MV-4-11 (cell line): ENCODE measurements around the gene DOLPP1.

ENCODE experiments used
- DNase-seq: peaks from one replicate; lab custom pipeline; 2025; lab: John Stamatoyannopoulos, UW

Gene DOLPP1

GRCh38 chr9:129064499-129064908 lies 16.4 kb upstream of the DOLPP1 start:
- DNase-seq = peak; percentile 67

GRCh38 chr9:129068110-129068509 lies 12.8 kb upstream of the DOLPP1 start:
- DNase-seq = no peak

GRCh38 chr9:129068990-129069861 lies 11.7 kb upstream of the DOLPP1 start:
- DNase-seq = peak; percentile 95

GRCh38 chr9:129069862-129070641 lies 10.9 kb upstream of the DOLPP1 start:
- DNase-seq = no peak

GRCh38 chr9:129070696-129071525 lies 10.0 kb upstream of the DOLPP1 start:
- no peak for DNase-seq

- DNase-seq = no peak
Observed at GRCh38 chr9:129071526-129072126, 9.3 kb upstream of the DOLPP1 start.

- no peak for DNase-seq
Observed at GRCh38 chr9:129072171-129072570, 8.7 kb upstream of the DOLPP1 start.

GRCh38 chr9:129073404-129073803 lies 7.5 kb upstream of the DOLPP1 start:
- no peak for DNase-seq

GRCh38 chr9:129074106-129074505 lies 6.8 kb upstream of the DOLPP1 start:
- no peak for DNase-seq

GRCh38 chr9:129075996-129076639 lies 4.8 kb upstream of the DOLPP1 start:
- no peak for DNase-seq

GRCh38 chr9:129076640-129077037 lies 4.3 kb upstream of the DOLPP1 start:
- DNase-seq = no peak

GRCh38 chr9:129077236-129077635 lies 3.7 kb upstream of the DOLPP1 start:
- no peak for DNase-seq

GRCh38 chr9:129078691-129079503 lies 2.0 kb upstream of the DOLPP1 start:
- no peak for DNase-seq

GRCh38 chr9:129079829-129080228 lies 1.1 kb upstream of the DOLPP1 start:
- no peak for DNase-seq

- DNase-seq = no peak
Observed at GRCh38 chr9:129080298-129080600, 662 bp upstream of the DOLPP1 start.

GRCh38 chr9:129081388-129081904 lies 535 bp downstream of the DOLPP1 start:
- no peak for DNase-seq

- no peak for DNase-seq
Observed at GRCh38 chr9:129084087-129084486, 3.2 kb downstream of the DOLPP1 start.

GRCh38 chr9:129089246-129089645 lies 8.3 kb downstream of the DOLPP1 start:
- DNase-seq = no peak

GRCh38 chr9:129093602-129094386 lies 12.9 kb downstream of the DOLPP1 start:
- DNase-seq = peak; percentile 56
